Smooth muscle cell of the umbilical artery (primary cell): Measurements from ENCODE around the gene HENMT1. TPM values are rescaled to one million over a fixed set of nuclear protein-coding genes. Genes with fewer than 3 reads are reported as not detected.

Source experiments
- total RNA-seq: library from RNA; depleted of rRNA; stranded (reverse); fragments of >200 nt; gene quantifications from 2 replicates; pipeline ENCODE4 v1.2.3, GENCODE V29; 2014

Gene HENMT1
- total RNA-seq: 2.1 and 3.0 TPM in 2 replicates

DNA sequence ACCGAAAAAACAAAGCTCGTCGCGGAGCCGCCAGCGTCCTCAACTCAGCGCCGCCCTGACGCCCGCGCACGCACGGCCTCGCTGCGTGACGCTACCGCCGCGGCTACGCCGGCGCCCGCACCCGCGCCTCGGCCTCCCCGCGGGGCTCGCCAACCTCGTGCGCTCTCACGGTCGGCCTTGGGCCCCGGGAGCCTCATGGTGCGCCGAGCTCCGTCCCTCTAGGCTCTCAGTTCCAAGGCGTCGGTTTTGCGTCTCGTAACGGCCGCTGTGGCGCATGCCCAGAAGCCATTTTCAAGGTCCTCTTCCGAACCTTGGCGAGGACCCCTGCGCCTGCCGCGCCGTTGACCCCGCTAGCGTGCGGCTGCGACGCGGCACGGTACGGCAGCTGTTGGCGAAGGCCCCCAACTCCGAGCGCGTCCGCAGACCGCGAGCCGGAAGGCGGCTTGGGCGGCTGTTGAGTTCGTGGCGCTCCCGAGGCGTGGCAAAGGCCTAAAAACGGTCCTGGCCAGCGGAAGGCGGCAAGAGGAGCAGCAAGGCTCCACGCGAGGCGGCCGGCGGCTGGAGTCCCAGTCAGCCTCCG, at the start of gene HENMT1:
Gene HENMT1, minus strand, starts transcription at position 64 of the 580 bp plus-strand sequence. CDS start 1,209 bp downstream, outside the sequence.

DNA sequence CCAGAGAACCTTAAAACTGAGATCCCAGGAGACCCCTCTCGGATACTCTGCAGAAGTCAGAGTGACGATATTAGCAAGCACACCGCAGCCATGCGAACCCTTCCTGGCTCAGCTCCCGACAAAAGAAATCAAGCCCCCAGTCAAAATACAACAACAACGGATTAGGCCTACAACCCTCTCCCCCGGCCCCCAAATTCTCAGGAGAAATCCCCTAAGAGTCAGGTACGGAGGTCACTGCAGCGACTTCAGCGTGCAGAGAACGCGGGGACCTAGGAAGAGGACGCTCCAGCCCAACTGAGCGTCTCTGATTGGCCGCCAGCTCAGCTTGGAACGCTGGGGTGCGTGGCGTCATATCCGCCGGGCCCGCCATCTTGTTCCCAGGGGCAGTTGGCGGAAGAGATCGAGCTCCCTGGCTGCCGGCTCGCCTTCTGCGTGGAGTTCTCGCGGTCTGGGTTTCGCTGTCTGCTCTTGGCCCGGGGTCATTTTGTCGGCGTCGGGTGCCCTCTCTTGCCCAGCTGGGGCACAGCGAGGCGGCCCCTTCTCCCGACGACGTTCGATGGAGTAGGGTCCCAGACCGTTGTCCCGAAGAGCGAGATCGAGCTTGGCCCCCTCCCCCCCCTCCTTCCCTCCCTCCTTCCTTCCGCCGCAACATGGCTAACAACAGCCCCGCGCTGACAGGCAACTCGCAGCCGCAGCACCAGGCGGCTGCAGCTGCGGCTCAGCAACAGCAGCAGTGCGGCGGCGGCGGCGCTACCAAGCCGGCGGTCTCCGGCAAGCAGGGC, 31.2 kb upstream of the HENMT1 start, which contains the start of gene PRPF38B:
Gene PRPF38B, plus strand, starts transcription at position 369 of the 782 bp plus-strand sequence. Its CDS starts 282 bp downstream, at position 651.

Other genes with a start within 250 kb of the HENMT1 start
- gene NBPF6, start 210.8 kb downstream of the HENMT1 start, total RNA-seq: not detected in 2 replicates
- 9.5 and 10.4 TPM in 2 replicates for gene EEIG2, start 101.0 kb downstream of the HENMT1 start, total RNA-seq
- 11.9 and 14.5 TPM in 2 replicates for gene PRPF38B, start 31.2 kb upstream of the HENMT1 start, total RNA-seq
- gene FNDC7, start 51.8 kb upstream of the HENMT1 start, total RNA-seq: 0.14 and 0.30 TPM in 2 replicates
- gene STXBP3, start 85.6 kb upstream of the HENMT1 start, total RNA-seq: 60.6 and 88.8 TPM in 2 replicates
- gene AKNAD1, start 196.0 kb upstream of the HENMT1 start, total RNA-seq: not detected in 2 replicates
- gene GPSM2, start 215.9 kb upstream of the HENMT1 start, total RNA-seq: 6.5 and 18.7 TPM in 2 replicates